Measurements from ENCODE around the gene PHF23.

GRCh38 chr17:7284911-7285310 lies 45.7 kb upstream of the PHF23 start:
- TF ChIP-seq CTCF (conservative IDR thresholded peaks at IDR 0.05; ENCODE audit: low read depth, low read length) = no peak
- TF ChIP-seq EZH2 (IDR thresholded peaks at IDR 0.05; ENCODE audit: borderline replicate concordance, low read depth, low read length, poor library complexity, severe bottlenecking) = no peak

All from A673 (cell line).